HepG2 (cell line): ENCODE data around the gene CCT3. TPM values are rescaled to one million over a fixed set of nuclear protein-coding genes. Genes with fewer than 3 reads are reported as not detected.

Experiments
- ARNT2 ChIP-seq: sonication (generic); formaldehyde crosslinking; IDR thresholded peaks from 2 replicates; pipeline ENCODE4 v1.8.0; 2022; ENCODE audit warnings: mild to moderate bottlenecking, low read depth, missing genetic modification reagents, moderate library complexity
- ELF1 ChIP-seq: sonication (generic); formaldehyde crosslinking; IDR thresholded peaks from 2 replicates; pipeline ENCODE4 v1.4.0; 2020; ENCODE audit warnings: missing genetic modification reagents
- FOXK1 ChIP-seq: sonication (generic); formaldehyde crosslinking; IDR thresholded peaks from 2 replicates; pipeline ENCODE4 v1.4.0; 2020; ENCODE audit warnings: low read depth, missing genetic modification reagents, borderline replicate concordance
- GZF1 ChIP-seq: sonication (generic); formaldehyde crosslinking; IDR thresholded peaks from 2 replicates; pipeline ENCODE4 v1.5.1; 2020; ENCODE audit warnings: mild to moderate bottlenecking, missing genetic modification reagents
- HES4 ChIP-seq: sonication (generic); formaldehyde crosslinking; IDR thresholded peaks from 2 replicates; pipeline ENCODE4 v1.9.0; 2021; ENCODE audit warnings: mild to moderate bottlenecking, missing genetic modification reagents, borderline replicate concordance
- IRF9 ChIP-seq: sonication (generic); formaldehyde crosslinking; IDR thresholded peaks from 2 replicates; pipeline ENCODE4 v1.8.0; 2022; ENCODE audit warnings: missing genetic modification reagents, mild to moderate bottlenecking, borderline replicate concordance
- KAT2B ChIP-seq: fragments of 150-350 bp; IDR thresholded peaks from 2 replicates; pipeline ENCODE4 v1.6.1; 2014; ENCODE audit warnings: low read depth, low read length, borderline replicate concordance
- KLF12 ChIP-seq: sonication (generic); formaldehyde crosslinking; IDR thresholded peaks from 2 replicates; pipeline ENCODE4 v1.4.0; 2020; ENCODE audit warnings: missing genetic modification reagents, borderline replicate concordance
- MIXL1 ChIP-seq: IDR thresholded peaks from 2 replicates; pipeline ENCODE4 v1.6.1; 2016
- MTERF4 ChIP-seq: sonication (generic); formaldehyde crosslinking; IDR thresholded peaks from 2 replicates; pipeline ENCODE4 v1.8.0; 2023; ENCODE audit warnings: mild to moderate bottlenecking, missing genetic modification reagents
- PCBP1 ChIP-seq: fragments of 200-400 bp; formaldehyde crosslinking; IDR thresholded peaks from 2 replicates; pipeline ENCODE4 v1.6.1; 2017; ENCODE audit warnings: mild to moderate bottlenecking, low read depth, low read length, borderline replicate concordance
- RAD51 ChIP-seq: fragments of 450-650 bp; IDR thresholded peaks from 2 replicates; pipeline ENCODE4 v1.6.1; 2016; ENCODE audit warnings: borderline replicate concordance
- RXRB ChIP-seq: IDR thresholded peaks from 2 replicates; pipeline ENCODE4 v1.6.1; 2016; ENCODE audit warnings: borderline replicate concordance, missing genetic modification reagents, missing compliant biosample characterization
- SAFB2 ChIP-seq: sonication (generic); formaldehyde crosslinking; IDR thresholded peaks from 2 replicates; pipeline ENCODE4 v1.5.1; 2020; ENCODE audit warnings: missing genetic modification reagents, low read depth, mild to moderate bottlenecking, borderline replicate concordance
- SMAD3 ChIP-seq: sonication (generic); formaldehyde crosslinking; IDR thresholded peaks from 2 replicates; pipeline ENCODE4 v1.4.0; 2020; ENCODE audit warnings: missing genetic modification reagents
- SNAPC4 ChIP-seq: sonication (generic); formaldehyde crosslinking; IDR thresholded peaks from 2 replicates; pipeline ENCODE4 v1.4.0; 2020; ENCODE audit warnings: mild to moderate bottlenecking, missing genetic modification reagents
- WIZ ChIP-seq: sonication (generic); formaldehyde crosslinking; IDR thresholded peaks from 2 replicates; pipeline ENCODE4 v1.5.1; 2020; ENCODE audit warnings: mild to moderate bottlenecking, missing genetic modification reagents
- YEATS4 ChIP-seq: sonication (generic); formaldehyde crosslinking; IDR thresholded peaks from 2 replicates; pipeline ENCODE4 v1.4.0; 2020; ENCODE audit warnings: missing genetic modification reagents, borderline replicate concordance
- ZBTB14 ChIP-seq: sonication (generic); formaldehyde crosslinking; IDR thresholded peaks from 2 replicates; pipeline ENCODE4 v1.4.0; 2020; ENCODE audit warnings: missing genetic modification reagents
- ZNF333 ChIP-seq: sonication (generic); formaldehyde crosslinking; IDR thresholded peaks from 2 replicates; pipeline ENCODE4 v1.4.0; 2020; ENCODE audit warnings: mild to moderate bottlenecking, missing genetic modification reagents, borderline replicate concordance
- ZNF629 ChIP-seq: sonication (generic); formaldehyde crosslinking; conservative IDR thresholded peaks from 2 replicates; pipeline ENCODE4 v1.5.0; 2020; ENCODE audit warnings: missing genetic modification reagents
- polyA plus RNA-seq, 8 experiments: library from polyadenylated mRNA; depleted of rRNA in 3 of 8; stranded (reverse) in 7 of 8; unstranded in 1 of 8; fragments of >200 nt; fragmentation: Illumina TruSeq in 4 of 8; extraction: Trizol in 4 of 8; gene quantifications; 2 replicates each; pipeline versions ENCODE4 v1.2.1 to v1.2.3, GENCODE V29; 2011 to 2016; ENCODE audit warnings: low read depth in 4 of 8, missing spikeins in 1 of 8, mixed read lengths in 1 of 8; ENCODE audit not compliant: insufficient read depth in 1 of 8
- total RNA-seq, 5 experiments: library from RNA; depleted of rRNA; stranded (reverse); fragments of >200 nt; fragmentation: Illumina TruSeq; extraction: Trizol; gene quantifications; 2 replicates each; pipeline ENCODE4 v1.2.3, GENCODE V29; 2016; ENCODE audit warnings: low read depth in 1 of 5

Gene CCT3
- total and polyA plus RNA-seq, 2 of the 13 experiments (the other 11 are each of a cell fraction or from before 2014, with no cell fraction given): 319 to 615 TPM

GRCh38 chr1:156282479-156283222, 55.4 kb downstream of the CCT3 start, which contains the start of gene SMG5 (continued):
- TF ChIP-seq PCBP1: 0 out of 2 replicates have a peak, but pooled peaks have one; percentile 33
- TF ChIP-seq SAFB2 (CRISPR knock-in tag): peak; percentile 48; the same call in 1 of the 2 replicates
- TF ChIP-seq YEATS4: peak; percentile 84; the same call in 1 of the 2 replicates
- TF ChIP-seq ZNF629: peak; percentile 22; the same call in 1 of the 2 replicates
- TF ChIP-seq FOXK1: peak; percentile 91
- TF ChIP-seq ELF1 (CRISPR knock-in tag): peak; percentile 95
- TF ChIP-seq RXRB (CRISPR knock-in tag): peak; percentile 63; the same call in 1 of the 2 replicates
- no peak; the same call in 1 of the 2 replicates for TF ChIP-seq WIZ (CRISPR knock-in tag)
- no peak; the same call in 1 of the 2 replicates for TF ChIP-seq SMAD3
- peak; percentile 63; the same call in 1 of the 2 replicates for TF ChIP-seq GZF1 (CRISPR knock-in tag)
- 0 out of 2 replicates have a peak, but pooled peaks have one; percentile 60 for TF ChIP-seq ZNF333 (CRISPR knock-in tag)
- TF ChIP-seq ZBTB14 (CRISPR knock-in tag): no peak
- peak; percentile 98; the same call in 1 of the 2 replicates for TF ChIP-seq ARNT2 (CRISPR knock-in tag)
- no peak for TF ChIP-seq SNAPC4
- TF ChIP-seq HES4 (CRISPR knock-in tag): peak; percentile 59; the same call in 1 of the 2 replicates
- TF ChIP-seq MIXL1 (CRISPR knock-in tag): peak; percentile 87
- no peak for TF ChIP-seq RAD51
- no peak for TF ChIP-seq KAT2B
- TF ChIP-seq KLF12 (CRISPR knock-in tag): peak; percentile 90; the same call in 1 of the 2 replicates
- TF ChIP-seq MTERF4 (CRISPR knock-in tag): 0 out of 2 replicates have a peak, but pooled peaks have one; percentile 53
- TF ChIP-seq IRF9 (CRISPR knock-in tag): peak; percentile 83; the same call in 1 of the 2 replicates
